CMK (cell line): ENCODE measurements around the gene OR7D2.
A peak's percentile ranks its signal among the peaks of the same experiment; 100 is the strongest.

Source experiments
- DNase-seq: peaks from one replicate; pipeline ENCODE4 v3.0.0-alpha.2; 2010; ENCODE audit warnings: low read depth

The OR7D2 gene

DNA sequence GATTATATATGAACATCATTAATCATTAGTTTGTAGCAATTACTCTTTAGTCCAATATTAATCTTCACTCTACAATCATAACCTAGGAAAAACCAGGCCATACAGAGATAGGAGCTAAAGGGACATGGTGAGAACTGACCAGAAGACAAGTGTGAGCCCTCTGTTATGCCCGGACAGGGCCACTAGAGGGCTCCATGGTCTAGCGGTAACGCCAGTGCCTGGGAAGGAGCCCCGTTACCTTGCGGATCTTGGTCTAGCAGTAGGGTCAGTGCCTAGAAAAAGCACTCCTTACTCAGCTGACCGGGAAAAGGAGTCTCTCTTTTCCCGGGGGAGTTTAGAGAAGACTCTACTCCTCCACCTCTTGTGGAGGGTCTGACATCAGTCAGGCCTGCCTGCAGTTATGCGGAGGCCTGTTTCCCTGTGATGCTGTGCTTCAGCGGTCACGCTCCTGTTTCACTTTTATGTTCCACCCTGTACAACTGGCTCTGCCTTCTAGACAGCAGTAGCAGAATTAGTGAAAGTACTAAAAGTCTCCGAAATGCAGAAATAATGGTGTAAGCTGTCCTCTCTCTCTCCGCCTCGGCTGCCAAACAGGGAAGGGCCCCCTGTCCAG lies 26.8 kb downstream of the OR7D2 start:
- peak; percentile 43 for DNase-seq

DNA sequence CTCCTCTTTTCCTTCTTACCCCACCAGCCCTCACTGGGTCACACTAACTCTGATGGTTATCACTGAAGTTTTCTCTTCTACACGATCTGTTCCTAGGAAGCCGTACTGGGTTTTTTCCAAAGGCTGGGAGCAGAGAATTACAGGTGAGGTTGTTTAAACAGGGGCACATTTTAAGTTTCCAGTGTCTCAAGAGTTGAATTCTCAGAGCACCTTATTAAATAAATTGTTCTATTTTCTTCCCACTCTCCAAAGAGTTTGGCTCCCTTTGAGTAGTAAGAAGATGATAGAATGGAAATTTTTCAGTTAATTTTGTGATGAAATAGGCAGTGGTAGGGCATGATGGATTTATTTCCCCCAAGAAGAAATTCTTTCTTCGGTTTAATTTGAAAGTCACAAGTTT lies 40.7 kb downstream of the OR7D2 start, which contains the start of gene OR7D4:
Gene OR7D4, minus strand, starts transcription at position 101 of the 400 bp plus-strand sequence. CDS start 4,752 bp downstream, outside the sequence.
- no peak for DNase-seq
